GM12878 (cell line): Measurements from ENCODE around the gene ZCWPW2. TPM values are rescaled to one million over a fixed set of nuclear protein-coding genes. Genes with fewer than 3 reads are reported as not detected.

Experiments used
- CREM ChIP-seq: IDR thresholded peaks from 2 replicates; pipeline ENCODE4 v1.6.1; 2014; ENCODE audit warnings: antibody characterized with exemption, low read depth
- EGR1 ChIP-seq, 2 experiments: IDR thresholded peaks; 1 replicate in 1 of 2; 2 replicates in 1 of 2; pipeline ENCODE4 v1.6.1; 2011 to 2012; ENCODE audit warnings: low read depth in 2 of 2, low read length in 2 of 2, borderline replicate concordance in 1 of 2, mild to moderate bottlenecking in 1 of 2, moderate library complexity in 1 of 2
- EP300 ChIP-seq, 2 experiments: fragments of 150-350 bp in 1 of 2; IDR thresholded peaks; 2 replicates each; pipeline ENCODE4 v1.6.1; 2011 to 2012; ENCODE audit warnings: low read depth in 2 of 2, low read length in 2 of 2, borderline replicate concordance in 1 of 2, improper control_type of control experiment in 1 of 2, inconsistent platforms in 1 of 2; ENCODE audit not compliant: control insufficient read depth in 1 of 2
- HDAC2 ChIP-seq: fragments of 200-600 bp; sonication (generic); IDR thresholded peaks from 2 replicates; pipeline ENCODE4 v1.6.1; 2017
- HDGF ChIP-seq: fragments of 450-650 bp; IDR thresholded peaks from 2 replicates; pipeline ENCODE4 v1.6.1; 2016; ENCODE audit warnings: antibody characterized with exemption
- JUND ChIP-seq: IDR thresholded peaks from 2 replicates; pipeline ENCODE4 v1.6.1; 2012; ENCODE audit warnings: low read depth, mild to moderate bottlenecking, low read length, improper control_type of control experiment, moderate library complexity
- NR2C1 ChIP-seq: fragments of 450-650 bp; IDR thresholded peaks from 2 replicates; pipeline ENCODE4 v1.6.1; 2017; ENCODE audit warnings: antibody characterized with exemption, mild to moderate bottlenecking, moderate library complexity
- RAD21 ChIP-seq: IDR thresholded peaks from 2 replicates; pipeline ENCODE4 v1.6.1; 2011; ENCODE audit warnings: mild to moderate bottlenecking, low read depth, low read length, moderate library complexity; ENCODE audit not compliant: insufficient read depth
- RFX5 ChIP-seq: IDR thresholded peaks from 2 replicates; pipeline ENCODE4 v1.6.1; 2011; ENCODE audit warnings: low read depth, low read length, improper control_type of control experiment
- polyA plus RNA-seq, 11 experiments: library from polyadenylated mRNA; depleted of rRNA in 4 of 11; unstranded in 6 of 11; stranded (reverse) in 5 of 11; fragments of >200 nt; fragmentation: Nextera tagmentation in 4 of 11; fragmentation: Illumina TruSeq in 1 of 11; extraction: Ambion mirVana in 4 of 11; extraction: Trizol in 1 of 11; gene quantifications; 1 replicate in 1 of 11; 2 replicates in 10 of 11; pipeline versions ENCODE4 v1.2.1 to v1.2.3, GENCODE V29; 2011 to 2016; ENCODE audit warnings: inconsistent platforms in 2 of 11, missing spikeins in 2 of 11, low read depth in 1 of 11
- total RNA-seq, 4 experiments: library from RNA; depleted of rRNA in 3 of 4; stranded (reverse); fragments of >200 nt in 3 of 4; fragmentation: Illumina TruSeq in 1 of 4; extraction: Trizol in 1 of 4; gene quantifications; 2 replicates each; pipeline versions ENCODE4 v1.2.1 to v1.2.3, GENCODE V29; 2013 to 2021
- TF ChIP-seq, protein P1 (sequence below): IDR thresholded peaks from 2 replicates; pipeline ENCODE4 v1.6.1; 2012; ENCODE audit warnings: low read length, inconsistent platforms
- TF ChIP-seq, protein P2 (sequence below): fragments of 450-650 bp; formaldehyde crosslinking; IDR thresholded peaks from 2 replicates; pipeline ENCODE4 v1.4.0; 2022; ENCODE audit warnings: mild to moderate bottlenecking, moderate library complexity
- TF ChIP-seq, protein P3 (sequence below): fragments of 150-350 bp; IDR thresholded peaks from 2 replicates; pipeline ENCODE4 v1.6.1; 2014; ENCODE audit warnings: mild to moderate bottlenecking, low read depth, low read length
- TF ChIP-seq, protein P4 (sequence below): fragments of 450-650 bp; IDR thresholded peaks from 2 replicates; pipeline ENCODE4 v1.6.1; 2017; ENCODE audit warnings: mild to moderate bottlenecking, moderate library complexity
- TF ChIP-seq, protein P5 (sequence below): IDR thresholded peaks from 2 replicates; pipeline ENCODE4 v1.6.1; 2012; ENCODE audit warnings: improper control_type of control experiment, low read depth, low read length; ENCODE audit not compliant: insufficient replicate concordance

Gene ZCWPW2
- total and polyA plus RNA-seq, 10 of the 15 experiments (the other 5 are each of a cell fraction or from before 2014, with no cell fraction given): 0.09 to 0.38 (median 0.22) TPM; not detected in 3

DNA sequence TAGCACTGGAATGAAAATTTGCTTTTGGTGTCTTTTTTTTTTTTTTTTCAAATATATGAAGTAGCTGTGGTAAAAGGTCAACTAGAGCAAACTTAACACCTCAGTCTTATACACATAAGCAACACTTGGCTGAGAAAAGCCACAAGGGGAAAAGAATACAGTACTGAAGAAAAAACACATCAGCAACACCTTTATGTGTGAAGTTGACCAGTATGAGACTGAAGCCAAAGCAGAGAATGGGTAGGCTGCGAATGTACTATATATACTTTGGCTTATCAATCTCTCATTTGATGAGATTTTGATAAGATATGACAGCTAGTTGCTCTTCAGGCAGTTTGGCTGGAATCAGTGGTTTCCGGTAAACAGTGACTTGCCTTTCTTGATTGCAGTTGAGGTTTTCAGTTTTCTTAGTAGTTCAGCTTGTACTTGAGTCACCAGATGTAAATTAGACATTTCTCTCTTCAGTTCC lies 22.0 kb upstream of the ZCWPW2 start (continued):
- TF ChIP-seq, protein P1, sequence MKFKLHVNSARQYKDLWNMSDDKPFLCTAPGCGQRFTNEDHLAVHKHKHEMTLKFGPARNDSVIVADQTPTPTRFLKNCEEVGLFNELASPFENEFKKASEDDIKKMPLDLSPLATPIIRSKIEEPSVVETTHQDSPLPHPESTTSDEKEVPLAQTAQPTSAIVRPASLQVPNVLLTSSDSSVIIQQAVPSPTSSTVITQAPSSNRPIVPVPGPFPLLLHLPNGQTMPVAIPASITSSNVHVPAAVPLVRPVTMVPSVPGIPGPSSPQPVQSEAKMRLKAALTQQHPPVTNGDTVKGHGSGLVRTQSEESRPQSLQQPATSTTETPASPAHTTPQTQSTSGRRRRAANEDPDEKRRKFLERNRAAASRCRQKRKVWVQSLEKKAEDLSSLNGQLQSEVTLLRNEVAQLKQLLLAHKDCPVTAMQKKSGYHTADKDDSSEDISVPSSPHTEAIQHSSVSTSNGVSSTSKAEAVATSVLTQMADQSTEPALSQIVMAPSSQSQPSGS: no peak
- TF ChIP-seq, protein P2, sequence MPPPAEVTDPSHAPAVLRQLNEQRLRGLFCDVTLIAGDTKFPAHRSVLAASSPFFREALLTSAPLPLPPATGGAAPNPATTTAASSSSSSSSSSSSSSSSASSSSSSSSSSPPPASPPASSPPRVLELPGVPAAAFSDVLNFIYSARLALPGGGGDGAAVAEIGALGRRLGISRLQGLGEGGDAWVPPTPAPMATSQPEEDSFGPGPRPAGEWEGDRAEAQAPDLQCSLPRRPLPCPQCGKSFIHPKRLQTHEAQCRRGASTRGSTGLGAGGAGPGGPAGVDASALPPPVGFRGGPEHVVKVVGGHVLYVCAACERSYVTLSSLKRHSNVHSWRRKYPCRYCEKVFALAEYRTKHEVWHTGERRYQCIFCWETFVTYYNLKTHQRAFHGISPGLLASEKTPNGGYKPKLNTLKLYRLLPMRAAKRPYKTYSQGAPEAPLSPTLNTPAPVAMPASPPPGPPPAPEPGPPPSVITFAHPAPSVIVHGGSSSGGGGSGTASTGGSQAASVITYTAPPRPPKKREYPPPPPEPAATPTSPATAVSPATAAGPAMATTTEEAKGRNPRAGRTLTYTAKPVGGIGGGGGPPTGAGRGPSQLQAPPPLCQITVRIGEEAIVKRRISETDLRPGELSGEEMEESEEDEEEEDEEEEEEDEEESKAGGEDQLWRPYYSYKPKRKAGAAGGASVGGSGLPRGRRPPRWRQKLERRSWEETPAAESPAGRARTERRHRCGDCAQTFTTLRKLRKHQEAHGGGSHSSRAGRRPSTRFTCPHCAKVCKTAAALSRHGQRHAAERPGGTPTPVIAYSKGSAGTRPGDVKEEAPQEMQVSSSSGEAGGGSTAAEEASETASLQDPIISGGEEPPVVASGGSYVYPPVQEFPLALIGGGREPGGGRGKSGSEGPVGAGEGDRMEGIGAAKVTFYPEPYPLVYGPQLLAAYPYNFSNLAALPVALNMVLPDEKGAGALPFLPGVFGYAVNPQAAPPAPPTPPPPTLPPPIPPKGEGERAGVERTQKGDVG (CRISPR knock-in tag): no peak
- no peak for TF ChIP-seq CREM
- no peak for TF ChIP-seq NR2C1
- no peak for TF ChIP-seq RFX5
- TF ChIP-seq EP300 (IDR thresholded peaks at IDR 0.05; ENCODE audit: borderline replicate concordance in 1 of 2, control insufficient read depth in 1 of 2, low read depth in 2 of 2, low read length in 2 of 2): peak; percentile 60 to 86; a peak in 1 of 4 replicates
- no peak for TF ChIP-seq JUND
- no peak for TF ChIP-seq RAD21
- TF ChIP-seq, protein P3, sequence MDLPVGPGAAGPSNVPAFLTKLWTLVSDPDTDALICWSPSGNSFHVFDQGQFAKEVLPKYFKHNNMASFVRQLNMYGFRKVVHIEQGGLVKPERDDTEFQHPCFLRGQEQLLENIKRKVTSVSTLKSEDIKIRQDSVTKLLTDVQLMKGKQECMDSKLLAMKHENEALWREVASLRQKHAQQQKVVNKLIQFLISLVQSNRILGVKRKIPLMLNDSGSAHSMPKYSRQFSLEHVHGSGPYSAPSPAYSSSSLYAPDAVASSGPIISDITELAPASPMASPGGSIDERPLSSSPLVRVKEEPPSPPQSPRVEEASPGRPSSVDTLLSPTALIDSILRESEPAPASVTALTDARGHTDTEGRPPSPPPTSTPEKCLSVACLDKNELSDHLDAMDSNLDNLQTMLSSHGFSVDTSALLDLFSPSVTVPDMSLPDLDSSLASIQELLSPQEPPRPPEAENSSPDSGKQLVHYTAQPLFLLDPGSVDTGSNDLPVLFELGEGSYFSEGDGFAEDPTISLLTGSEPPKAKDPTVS: no peak
- TF ChIP-seq HDAC2: no peak
- TF ChIP-seq HDGF: peak; percentile 47; the same call in 1 of the 2 replicates
- TF ChIP-seq EGR1 (IDR thresholded peaks at IDR 0.05; ENCODE audit: borderline replicate concordance in 1 of 2, low read depth in 2 of 2, low read length in 2 of 2): no peak
- TF ChIP-seq, protein P4, sequence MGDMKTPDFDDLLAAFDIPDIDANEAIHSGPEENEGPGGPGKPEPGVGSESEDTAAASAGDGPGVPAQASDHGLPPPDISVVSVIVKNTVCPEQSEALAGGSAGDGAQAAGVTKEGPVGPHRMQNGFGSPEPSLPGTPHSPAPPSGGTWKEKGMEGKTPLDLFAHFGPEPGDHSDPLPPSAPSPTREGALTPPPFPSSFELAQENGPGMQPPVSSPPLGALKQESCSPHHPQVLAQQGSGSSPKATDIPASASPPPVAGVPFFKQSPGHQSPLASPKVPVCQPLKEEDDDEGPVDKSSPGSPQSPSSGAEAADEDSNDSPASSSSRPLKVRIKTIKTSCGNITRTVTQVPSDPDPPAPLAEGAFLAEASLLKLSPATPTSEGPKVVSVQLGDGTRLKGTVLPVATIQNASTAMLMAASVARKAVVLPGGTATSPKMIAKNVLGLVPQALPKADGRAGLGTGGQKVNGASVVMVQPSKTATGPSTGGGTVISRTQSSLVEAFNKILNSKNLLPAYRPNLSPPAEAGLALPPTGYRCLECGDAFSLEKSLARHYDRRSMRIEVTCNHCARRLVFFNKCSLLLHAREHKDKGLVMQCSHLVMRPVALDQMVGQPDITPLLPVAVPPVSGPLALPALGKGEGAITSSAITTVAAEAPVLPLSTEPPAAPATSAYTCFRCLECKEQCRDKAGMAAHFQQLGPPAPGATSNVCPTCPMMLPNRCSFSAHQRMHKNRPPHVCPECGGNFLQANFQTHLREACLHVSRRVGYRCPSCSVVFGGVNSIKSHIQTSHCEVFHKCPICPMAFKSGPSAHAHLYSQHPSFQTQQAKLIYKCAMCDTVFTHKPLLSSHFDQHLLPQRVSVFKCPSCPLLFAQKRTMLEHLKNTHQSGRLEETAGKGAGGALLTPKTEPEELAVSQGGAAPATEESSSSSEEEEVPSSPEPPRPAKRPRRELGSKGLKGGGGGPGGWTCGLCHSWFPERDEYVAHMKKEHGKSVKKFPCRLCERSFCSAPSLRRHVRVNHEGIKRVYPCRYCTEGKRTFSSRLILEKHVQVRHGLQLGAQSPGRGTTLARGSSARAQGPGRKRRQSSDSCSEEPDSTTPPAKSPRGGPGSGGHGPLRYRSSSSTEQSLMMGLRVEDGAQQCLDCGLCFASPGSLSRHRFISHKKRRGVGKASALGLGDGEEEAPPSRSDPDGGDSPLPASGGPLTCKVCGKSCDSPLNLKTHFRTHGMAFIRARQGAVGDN: peak; percentile 55; the same call in 1 of the 2 replicates
- TF ChIP-seq, protein P5, sequence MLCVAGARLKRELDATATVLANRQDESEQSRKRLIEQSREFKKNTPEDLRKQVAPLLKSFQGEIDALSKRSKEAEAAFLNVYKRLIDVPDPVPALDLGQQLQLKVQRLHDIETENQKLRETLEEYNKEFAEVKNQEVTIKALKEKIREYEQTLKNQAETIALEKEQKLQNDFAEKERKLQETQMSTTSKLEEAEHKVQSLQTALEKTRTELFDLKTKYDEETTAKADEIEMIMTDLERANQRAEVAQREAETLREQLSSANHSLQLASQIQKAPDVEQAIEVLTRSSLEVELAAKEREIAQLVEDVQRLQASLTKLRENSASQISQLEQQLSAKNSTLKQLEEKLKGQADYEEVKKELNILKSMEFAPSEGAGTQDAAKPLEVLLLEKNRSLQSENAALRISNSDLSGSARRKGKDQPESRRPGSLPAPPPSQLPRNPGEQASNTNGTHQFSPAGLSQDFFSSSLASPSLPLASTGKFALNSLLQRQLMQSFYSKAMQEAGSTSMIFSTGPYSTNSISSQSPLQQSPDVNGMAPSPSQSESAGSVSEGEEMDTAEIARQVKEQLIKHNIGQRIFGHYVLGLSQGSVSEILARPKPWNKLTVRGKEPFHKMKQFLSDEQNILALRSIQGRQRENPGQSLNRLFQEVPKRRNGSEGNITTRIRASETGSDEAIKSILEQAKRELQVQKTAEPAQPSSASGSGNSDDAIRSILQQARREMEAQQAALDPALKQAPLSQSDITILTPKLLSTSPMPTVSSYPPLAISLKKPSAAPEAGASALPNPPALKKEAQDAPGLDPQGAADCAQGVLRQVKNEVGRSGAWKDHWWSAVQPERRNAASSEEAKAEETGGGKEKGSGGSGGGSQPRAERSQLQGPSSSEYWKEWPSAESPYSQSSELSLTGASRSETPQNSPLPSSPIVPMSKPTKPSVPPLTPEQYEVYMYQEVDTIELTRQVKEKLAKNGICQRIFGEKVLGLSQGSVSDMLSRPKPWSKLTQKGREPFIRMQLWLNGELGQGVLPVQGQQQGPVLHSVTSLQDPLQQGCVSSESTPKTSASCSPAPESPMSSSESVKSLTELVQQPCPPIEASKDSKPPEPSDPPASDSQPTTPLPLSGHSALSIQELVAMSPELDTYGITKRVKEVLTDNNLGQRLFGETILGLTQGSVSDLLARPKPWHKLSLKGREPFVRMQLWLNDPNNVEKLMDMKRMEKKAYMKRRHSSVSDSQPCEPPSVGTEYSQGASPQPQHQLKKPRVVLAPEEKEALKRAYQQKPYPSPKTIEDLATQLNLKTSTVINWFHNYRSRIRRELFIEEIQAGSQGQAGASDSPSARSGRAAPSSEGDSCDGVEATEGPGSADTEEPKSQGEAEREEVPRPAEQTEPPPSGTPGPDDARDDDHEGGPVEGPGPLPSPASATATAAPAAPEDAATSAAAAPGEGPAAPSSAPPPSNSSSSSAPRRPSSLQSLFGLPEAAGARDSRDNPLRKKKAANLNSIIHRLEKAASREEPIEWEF: no peak
